Thymus (tissue), 11 donors: Measurements from ENCODE around the gene ZMIZ2. TPM values are rescaled to one million over a fixed set of nuclear protein-coding genes. Genes with fewer than 3 reads are reported as not detected.
"Not testable (repeated sequence)": the region's sequence is repeated elsewhere in the genome, so short reads cannot be mapped to it uniquely, and the experiment has no call there.

Experiments
- DNase-seq, 9 donors: peaks; one replicate each; pipeline ENCODE4 v3.0.0-alpha.2; 2013; ENCODE audit warnings: low spot score in 9 of 9, low read depth in 6 of 9, missing footprints in 1 of 9
- H3K27ac ChIP-seq, 2 donors: one replicate each; pipeline ENCODE4 v1.5.1; 2013; ENCODE audit warnings: control low read depth in 1 of 2, low read depth in 1 of 2, low read length in 1 of 2, mild to moderate bottlenecking in 1 of 2, moderate library complexity in 1 of 2
- H3K27me3 ChIP-seq, 2 donors: one replicate each; pipeline ENCODE4 v1.5.1; 2013; ENCODE audit warnings: low read length in 1 of 2; ENCODE audit not compliant: control insufficient read depth in 2 of 2, insufficient read depth in 1 of 2
- H3K36me3 ChIP-seq, 2 donors: one replicate each; pipeline ENCODE4 v1.5.1; 2013; ENCODE audit warnings: low read length in 1 of 2, mild to moderate bottlenecking in 1 of 2, moderate library complexity in 1 of 2; ENCODE audit not compliant: control insufficient read depth in 2 of 2, insufficient read depth in 2 of 2
- H3K4me1 ChIP-seq, 2 donors: one replicate each; pipeline ENCODE4 v1.5.1; 2013; ENCODE audit warnings: low read length in 2 of 2; ENCODE audit not compliant: control insufficient read depth in 2 of 2, insufficient read depth in 2 of 2
- H3K4me3 ChIP-seq, 2 donors: one replicate each; pipeline ENCODE4 v1.5.1; 2013; ENCODE audit warnings: low read length in 2 of 2, control low read depth in 1 of 2, mild to moderate bottlenecking in 1 of 2
- H3K9me3 ChIP-seq, 2 donors: one replicate each; pipeline ENCODE4 v1.5.1; 2013; ENCODE audit warnings: low read length in 1 of 2, mild to moderate bottlenecking in 1 of 2; ENCODE audit not compliant: control insufficient read depth in 2 of 2, insufficient read depth in 1 of 2
- WGBS: extraction: QIAGEN DNeasy Blood & Tissue Kit; methylation state at CpG from one replicate; pipeline ENCODE4 v1.1.7; 2013; 5-methylcytosine and 5-hydroxymethylcytosine counted together
- polyA plus RNA-seq: library from polyadenylated mRNA; stranded (reverse); fragments of 200-250 nt; gene quantifications from one replicate; pipeline ENCODE4 v1.2.3, GENCODE V29; 2013
- total RNA-seq: library from RNA; stranded (reverse); fragments of 120-200 nt; gene quantifications from one replicate; pipeline ENCODE4 v1.2.4, GENCODE V29; 2013
- donor health status: healthy.

ZMIZ2 gene
- total and polyA plus RNA-seq, 2 donors = 7.5 to 74.1 TPM

DNA sequence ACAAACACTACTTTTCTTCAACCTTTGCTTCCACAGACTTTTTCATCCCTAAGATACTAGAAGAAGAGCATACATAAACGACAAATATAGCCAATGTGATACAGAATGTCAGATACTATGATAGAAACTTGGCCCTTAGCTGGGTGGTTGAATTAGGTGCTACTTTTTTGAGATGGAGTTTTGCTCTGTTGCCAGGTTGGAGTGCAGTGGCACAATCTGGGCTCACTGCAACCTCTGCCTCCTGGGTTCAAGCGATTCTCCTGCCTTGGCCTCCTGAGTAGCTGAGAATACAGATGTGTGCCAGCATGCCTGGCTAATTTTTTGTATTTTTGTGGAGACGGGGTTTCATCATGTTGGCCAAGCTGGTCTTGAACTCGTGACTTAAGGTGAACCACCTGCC lies 51.3 kb downstream of the ZMIZ2 start:
- Histone ChIP-seq H3K9me3 (no peaks in the 10 kb centered on the region), H3K36me3 (peaks cover 36 to 67% of the 10 kb centered on the region in 2 donors), H3K4me3 (no peak overlapping the region), H3K4me1 (peaks cover 6 to 18% of the 10 kb centered on the region in 2 donors), H3K27me3 (no peaks in the 10 kb centered on the region), H3K27ac (no peak overlapping the region)
- WGBS = 84% methylated on average over 4 of the region's 4 CpGs
- DNase-seq = no peak

GRCh38 chr7:44801890-44802289 lies 53.2 kb downstream of the ZMIZ2 start:
- Histone ChIP-seq H3K27ac (no peak overlapping the region), H3K36me3 (peaks cover 38 to 70% of the 10 kb centered on the region in 2 donors)

DNA sequence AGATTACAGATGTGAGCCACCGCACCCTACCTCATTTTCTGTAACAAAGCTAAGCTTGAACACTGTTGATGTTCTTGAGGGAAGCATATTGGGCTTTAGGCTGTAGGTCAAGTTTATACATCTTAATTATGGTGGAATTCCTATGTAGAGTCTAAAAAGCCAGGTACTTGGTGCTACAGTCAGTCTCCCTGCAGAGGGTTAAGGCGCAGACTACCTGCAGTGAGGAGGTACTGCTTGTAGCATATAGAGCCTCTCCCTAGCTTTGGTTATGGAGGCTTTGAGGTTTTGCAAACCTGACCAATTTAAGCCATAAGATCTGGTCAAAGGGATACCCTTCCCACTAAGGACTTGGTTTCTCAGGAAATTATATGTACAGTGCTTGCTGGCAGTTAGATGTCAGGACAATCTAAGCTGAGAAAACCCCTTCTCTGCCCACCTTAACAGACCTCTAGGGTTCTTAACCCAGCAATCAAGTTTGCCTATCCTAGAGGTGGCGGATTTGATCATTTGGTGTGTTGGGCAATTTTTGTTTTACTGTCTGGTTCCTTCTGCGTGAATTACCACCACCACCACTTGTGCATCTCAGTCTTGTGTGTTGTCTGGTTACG lies 53.9 kb downstream of the ZMIZ2 start:
- Histone ChIP-seq H3K27ac (no peak overlapping the region), H3K36me3 (peaks cover 38 to 69% of the 10 kb centered on the region in 2 donors), H3K4me3 (no peak overlapping the region), H3K9me3 (no peaks in the 10 kb centered on the region), H3K27me3 (no peaks in the 10 kb centered on the region), H3K4me1 (peaks cover 3 to 14% of the 10 kb centered on the region in 2 donors)
- DNase-seq = no peak
- WGBS = over 99% methylated on average over 5 of the region's 5 CpGs

More at GRCh38 chr7:44801890-44802289, 53.2 kb downstream of the ZMIZ2 start:
- DNase-seq = no peak
- Histone ChIP-seq H3K27me3 (no peaks in the 10 kb centered on the region), H3K9me3 (no peaks in the 10 kb centered on the region), H3K4me3 (no peak overlapping the region), H3K4me1 (peaks cover 3 to 14% of the 10 kb centered on the region in 2 donors)
- WGBS = 98% methylated on average over 5 of the region's 5 CpGs

DNA sequence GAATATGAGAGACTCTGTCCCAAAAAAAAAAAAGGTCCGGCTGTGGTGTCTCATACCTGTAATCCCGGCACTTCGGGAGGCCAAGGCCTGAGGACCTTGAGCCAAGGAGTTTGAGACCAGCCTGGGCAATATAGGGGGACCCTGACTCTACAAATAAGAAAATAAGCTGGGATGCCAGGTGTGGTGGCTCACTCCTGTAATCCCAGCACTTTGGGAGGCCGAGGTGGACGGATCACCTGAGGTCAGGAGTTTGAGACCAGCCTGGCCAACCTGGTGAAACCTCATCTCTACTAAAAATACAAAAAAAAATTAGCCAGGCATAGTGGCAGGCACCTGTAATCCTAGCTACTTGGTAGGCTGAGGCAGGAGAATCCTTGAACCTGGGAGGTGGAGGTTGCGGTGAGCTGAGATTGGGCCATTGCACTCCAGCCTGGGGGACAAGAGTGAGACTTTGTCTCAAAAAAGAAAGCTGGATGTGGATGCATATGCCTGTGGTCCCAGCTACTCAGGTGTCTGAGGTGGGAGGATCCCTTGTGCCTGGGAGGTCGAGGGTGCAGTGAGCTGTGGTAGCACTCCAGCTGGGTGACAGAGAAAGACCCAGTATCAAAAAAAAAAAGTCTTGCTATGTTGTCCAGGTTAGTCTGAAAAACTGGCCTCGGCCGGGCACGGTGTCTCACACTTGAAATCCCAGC lies 55.3 kb downstream of the ZMIZ2 start:
- H3K27ac ChIP-seq, H3K4me1 ChIP-seq, H3K27me3 ChIP-seq, DNase-seq, H3K4me3 ChIP-seq, H3K9me3 ChIP-seq: not testable (repeated sequence)
- H3K36me3 ChIP-seq = peaks cover 38 to 58% of the 10 kb centered on the region in 2 donors
- 98% methylated on average over 10 of the region's 10 CpGs for WGBS

DNA sequence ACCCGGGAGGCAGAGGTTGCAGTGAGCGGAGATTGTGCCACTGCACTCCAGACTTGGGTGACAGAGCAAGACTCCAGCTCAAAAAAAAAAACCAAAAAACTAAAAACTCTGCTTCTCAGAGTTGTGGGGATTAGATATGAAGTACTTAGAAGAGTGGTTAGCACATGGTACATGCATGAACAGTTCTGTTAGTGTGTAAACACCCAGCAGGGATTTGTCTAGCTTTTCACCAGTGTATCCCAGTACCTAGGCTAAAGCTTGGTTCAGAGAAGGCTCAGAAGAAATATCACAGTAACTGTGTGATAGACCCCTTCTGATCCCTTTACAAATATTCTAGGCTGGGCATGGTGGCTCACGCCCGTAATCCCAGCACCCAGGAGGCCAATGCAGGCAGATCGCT lies 57.3 kb downstream of the ZMIZ2 start:
- Histone ChIP-seq H3K27ac (no peak overlapping the region), H3K27me3 (no peaks in the 10 kb centered on the region), H3K4me1 (no peaks in the 10 kb centered on the region), H3K9me3 (no peaks in the 10 kb centered on the region), H3K4me3 (no peak overlapping the region), H3K36me3 (peaks cover 34 to 39% of the 10 kb centered on the region in 2 donors)
- no peak for DNase-seq
- WGBS = 96% methylated on average over 5 of the region's 5 CpGs

- Histone ChIP-seq H3K4me1 (no peaks in the 10 kb centered on the region), H3K36me3 (peaks cover 11 to 12% of the 10 kb centered on the region in 2 donors), H3K27ac (no peak overlapping the region), H3K4me3 (no peak overlapping the region), H3K9me3 (no peaks in the 10 kb centered on the region), H3K27me3 (no peaks in the 10 kb centered on the region)
- no peak for DNase-seq
- WGBS = 98% methylated on average over 4 of the region's 4 CpGs
Observed at GRCh38 chr7:44808914-44809393, 60.3 kb downstream of the ZMIZ2 start.

GRCh38 chr7:44811093-44811492 lies 62.4 kb downstream of the ZMIZ2 start:
- Histone ChIP-seq H3K36me3 (no peaks in the 10 kb centered on the region), H3K9me3 (no peaks in the 10 kb centered on the region), H3K27ac (no peak overlapping the region), H3K4me3 (no peak overlapping the region), H3K27me3 (no peaks in the 10 kb centered on the region), H3K4me1 (no peaks in the 10 kb centered on the region)
- DNase-seq = no peak

DNA sequence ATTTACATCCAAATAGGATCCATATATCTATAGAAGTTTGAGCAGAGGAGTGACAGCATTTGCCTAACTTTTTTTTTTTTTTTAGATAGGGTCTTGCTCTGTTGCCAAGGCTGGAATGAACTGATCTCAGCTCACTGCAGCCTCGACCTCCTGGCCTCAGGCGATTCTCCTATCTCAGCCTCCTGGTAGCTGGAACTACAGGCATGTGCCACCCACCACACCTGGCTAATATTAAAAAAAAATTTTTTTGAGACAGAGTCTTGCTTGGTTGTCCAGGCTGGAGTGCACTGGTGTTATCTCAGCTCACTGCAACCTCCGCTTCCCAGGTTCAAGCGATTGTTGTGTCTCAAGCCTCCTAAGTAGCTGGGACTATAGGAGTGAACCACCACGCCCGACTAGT lies 62.9 kb downstream of the ZMIZ2 start:
- H3K27ac ChIP-seq = no peak overlapping the region
- no peak overlapping the region for H3K4me3 ChIP-seq
- H3K27me3 ChIP-seq = no peaks in the 10 kb centered on the region
- DNase-seq = no peak
- H3K4me1 ChIP-seq = no peaks in the 10 kb centered on the region
- H3K36me3 ChIP-seq = no peaks in the 10 kb centered on the region
- 98% methylated on average over 6 of the region's 6 CpGs for WGBS
- no peaks in the 10 kb centered on the region for H3K9me3 ChIP-seq

DNA sequence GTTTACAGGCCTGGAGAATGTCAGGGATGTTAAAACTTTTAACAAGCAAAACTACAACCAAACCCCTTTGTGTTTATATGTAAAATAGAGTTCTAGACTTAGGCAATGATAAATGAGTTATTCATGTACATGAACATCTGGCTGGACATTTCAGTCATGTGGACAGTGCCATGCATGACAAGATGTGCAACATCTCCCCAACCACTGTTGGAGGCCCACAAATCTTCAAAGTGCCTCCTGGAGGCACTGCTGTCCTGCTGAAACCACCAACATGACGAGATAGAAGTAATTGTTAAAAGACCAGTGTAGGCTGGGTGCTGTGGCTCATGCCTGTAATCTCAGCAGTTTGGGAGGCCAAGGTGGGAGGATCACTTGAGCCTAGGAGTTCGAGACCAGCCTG lies 66.3 kb downstream of the ZMIZ2 start:
- DNase-seq = no peak
- 98% methylated on average over 2 of the region's 2 CpGs for WGBS

More for the DNA sequence above, 66.3 kb downstream of the ZMIZ2 start:
- no peak overlapping the region for H3K27ac ChIP-seq
- H3K4me3 ChIP-seq = no peak overlapping the region
- H3K9me3 ChIP-seq = no peaks in the 10 kb centered on the region
- no peaks in the 10 kb centered on the region for H3K4me1 ChIP-seq
- H3K36me3 ChIP-seq = no peaks in the 10 kb centered on the region
- H3K27me3 ChIP-seq = no peaks in the 10 kb centered on the region
